Measurements from ENCODE around the gene CGREF1. TPM values are rescaled to one million over a fixed set of nuclear protein-coding genes. Genes with fewer than 3 reads are reported as not detected.

CGREF1 gene
- total RNA-seq, 6 experiments from 2014 or later = 2.5 to 33.2 (median 7.7) TPM

GRCh38 chr2:27071277-27071989 is 47.5 kb downstream of the CGREF1 start, which contains the start of gene OST4:
Gene OST4 (minus strand): TSS chr2:27071654.
- Histone ChIP-seq H3K36me3 (peaks cover 0 to 13% (median 0%) of the 10 kb centered on the region in 4 donors), H3K4me1 (peaks cover 0 to 10% (median 4%) of the 10 kb centered on the region in 4 donors), H3K27me3 (no peaks in the 10 kb centered on the region), H3K9me3 (no peaks in the 10 kb centered on the region), H3K27ac (peak within 1 kb of the TSS; percentile 75 to 89 (median 80)), H3K4me3 (peak within 1 kb of the TSS; percentile 85 to 94 (median 91))
- intact Hi-C loops (cut with DNase I) = loop anchor here in 1 of 2 donors (10.0 kb wide), 1 partner anchor 107 kb away; no protein-coding TSS in a partner anchor
- DNase-seq = peak; percentile 96 to 97 (median 96)
- TF ChIP-seq POLR2A (IDR thresholded peaks at IDR 0.05) = peak; percentile 78
- TF ChIP-seq, protein P1, sequence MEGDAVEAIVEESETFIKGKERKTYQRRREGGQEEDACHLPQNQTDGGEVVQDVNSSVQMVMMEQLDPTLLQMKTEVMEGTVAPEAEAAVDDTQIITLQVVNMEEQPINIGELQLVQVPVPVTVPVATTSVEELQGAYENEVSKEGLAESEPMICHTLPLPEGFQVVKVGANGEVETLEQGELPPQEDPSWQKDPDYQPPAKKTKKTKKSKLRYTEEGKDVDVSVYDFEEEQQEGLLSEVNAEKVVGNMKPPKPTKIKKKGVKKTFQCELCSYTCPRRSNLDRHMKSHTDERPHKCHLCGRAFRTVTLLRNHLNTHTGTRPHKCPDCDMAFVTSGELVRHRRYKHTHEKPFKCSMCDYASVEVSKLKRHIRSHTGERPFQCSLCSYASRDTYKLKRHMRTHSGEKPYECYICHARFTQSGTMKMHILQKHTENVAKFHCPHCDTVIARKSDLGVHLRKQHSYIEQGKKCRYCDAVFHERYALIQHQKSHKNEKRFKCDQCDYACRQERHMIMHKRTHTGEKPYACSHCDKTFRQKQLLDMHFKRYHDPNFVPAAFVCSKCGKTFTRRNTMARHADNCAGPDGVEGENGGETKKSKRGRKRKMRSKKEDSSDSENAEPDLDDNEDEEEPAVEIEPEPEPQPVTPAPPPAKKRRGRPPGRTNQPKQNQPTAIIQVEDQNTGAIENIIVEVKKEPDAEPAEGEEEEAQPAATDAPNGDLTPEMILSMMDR (IDR thresholded peaks at IDR 0.05) = peak in 2 of 4 donors; percentile 11 to 34
- peak; percentile 93 to 98 (median 96) for ATAC-seq
- 0% methylated on average over 7 of the region's 86 CpGs for WGBS (ENCODE audit: insufficient coverage, low coverage, low lambda C conversion rate, missing lambda C conversion rate)

GRCh38 chr2:27070653-27071276 is 48.2 kb downstream of the CGREF1 start:
- peaks cover 0 to 10% (median 4%) of the 10 kb centered on the region in 4 donors for H3K4me1 ChIP-seq
- ATAC-seq = peak in 1 of 4 donors; percentile 1

GRCh38 chr2:27069961-27070618 is 48.8 kb downstream of the CGREF1 start:
- Histone ChIP-seq H3K27ac (no peak overlapping the region), H3K4me3 (peak overlapping the region in 2 of 3 donors; percentile 85 to 91), H3K27me3 (no peaks in the 10 kb centered on the region), H3K36me3 (peaks cover 0 to 16% (median 0%) of the 10 kb centered on the region in 4 donors), H3K9me3 (no peaks in the 10 kb centered on the region), H3K4me1 (peaks cover 0 to 10% (median 4%) of the 10 kb centered on the region in 4 donors)
- DNase-seq (no peak), ATAC-seq (no peak)
- intact Hi-C loops (cut with DNase I) = loop anchor here in 1 of 2 donors (10.0 kb wide), 1 partner anchor 105 kb away; no protein-coding TSS in a partner anchor
- TF ChIP-seq, protein P1 (IDR thresholded peaks at IDR 0.05) = no peak
- TF ChIP-seq POLR2A (IDR thresholded peaks at IDR 0.05) = no peak
- 81% methylated on average over 7 of the region's 8 CpGs for WGBS (ENCODE audit: insufficient coverage, low coverage, low lambda C conversion rate, missing lambda C conversion rate)

More at GRCh38 chr2:27070653-27071276, 48.2 kb downstream of the CGREF1 start:
- Histone ChIP-seq H3K27me3 (no peaks in the 10 kb centered on the region), H3K4me3 (peak overlapping the region; percentile 85 to 94 (median 91)), H3K36me3 (peaks cover 0 to 13% (median 0%) of the 10 kb centered on the region in 4 donors), H3K9me3 (no peaks in the 10 kb centered on the region), H3K27ac (peak overlapping the region; percentile 75 to 89 (median 80))
- no peak for DNase-seq
- 2% methylated on average over 11 of the region's 11 CpGs for WGBS (ENCODE audit: insufficient coverage, low coverage, low lambda C conversion rate, missing lambda C conversion rate)
- intact Hi-C loops (cut with DNase I) = loop anchor here in 1 of 2 donors (10.0 kb wide), 1 partner anchor 106 kb away; no protein-coding TSS in a partner anchor
- TF ChIP-seq, protein P1 (IDR thresholded peaks at IDR 0.05) = no peak
- TF ChIP-seq POLR2A (IDR thresholded peaks at IDR 0.05) = no peak

DNA sequence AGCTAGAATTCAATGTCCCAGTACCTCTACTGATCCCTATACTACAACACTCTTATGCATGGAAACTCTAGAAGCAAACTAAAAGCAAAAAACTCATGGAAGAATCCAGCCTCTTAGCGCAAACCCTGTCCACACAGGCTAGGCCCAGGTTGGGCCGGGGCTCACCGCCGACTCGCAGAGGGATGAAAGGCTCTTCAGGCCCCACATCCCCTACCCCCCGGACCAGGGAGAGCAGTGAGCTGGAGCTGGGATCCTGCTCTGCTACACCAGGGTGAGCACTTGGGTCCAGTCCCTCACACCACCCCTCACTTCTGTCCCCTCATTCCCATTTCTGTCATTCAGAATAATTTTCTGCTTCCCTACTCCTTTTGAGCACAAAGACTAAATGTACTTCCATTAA is 49.5 kb downstream of the CGREF1 start:
- H3K27ac ChIP-seq = no peak overlapping the region
- TF ChIP-seq, protein P1 (IDR thresholded peaks at IDR 0.05) = no peak
- no peak for TF ChIP-seq POLR2A (IDR thresholded peaks at IDR 0.05)
- intact Hi-C loops (cut with DNase I) = no loop called here
- peaks cover 0 to 16% (median 0%) of the 10 kb centered on the region in 4 donors for H3K36me3 ChIP-seq
- 90% methylated on average over 4 of the region's 6 CpGs for WGBS (ENCODE audit: insufficient coverage, low coverage, low lambda C conversion rate, missing lambda C conversion rate)
- H3K27me3 ChIP-seq = no peaks in the 10 kb centered on the region
- H3K4me3 ChIP-seq = no peak overlapping the region
- H3K4me1 ChIP-seq = peaks cover 0 to 10% (median 4%) of the 10 kb centered on the region in 4 donors
- ATAC-seq (no peak), DNase-seq (no peak)
- no peaks in the 10 kb centered on the region for H3K9me3 ChIP-seq
